HG03442 (cell line): ENCODE measurements around the gene LPXN.

Experiments used
- ATAC-seq: cut with Tn5 transposase; IDR thresholded peaks from one replicate; pipeline ENCODE4 v1.9.1; 2021; ENCODE audit warnings: mild to moderate bottlenecking, moderate library complexity; ENCODE audit not compliant: unreplicated experiment

LPXN gene

DNA sequence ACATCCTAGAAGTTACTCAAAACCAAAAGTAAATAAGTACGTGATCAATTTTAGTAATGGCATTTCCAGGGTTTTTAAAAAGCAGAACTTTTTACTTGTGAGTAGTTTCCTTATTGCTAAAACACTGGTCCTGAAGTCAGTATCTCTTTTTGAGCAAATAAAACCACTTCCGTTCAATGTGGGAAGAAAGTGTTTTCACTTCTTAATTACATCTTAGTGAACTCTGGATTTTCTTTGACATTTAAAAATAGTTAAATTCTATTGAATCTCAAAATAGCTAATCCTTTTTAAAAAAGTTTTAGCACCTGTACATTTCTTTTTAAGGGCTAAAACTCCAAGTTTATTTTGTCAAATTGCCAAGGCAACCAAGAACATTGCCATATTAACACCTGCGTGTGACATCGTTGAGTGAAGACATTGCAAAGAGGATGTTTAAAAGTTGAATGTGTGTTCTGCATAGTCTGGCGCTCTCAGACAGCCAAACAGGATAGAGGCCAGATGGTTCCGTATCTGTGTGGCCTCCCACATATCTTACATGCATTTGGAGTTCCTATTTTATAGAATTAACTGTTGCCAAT is 50.5 kb downstream of the LPXN start:
- peak; percentile 85 for ATAC-seq

DNA sequence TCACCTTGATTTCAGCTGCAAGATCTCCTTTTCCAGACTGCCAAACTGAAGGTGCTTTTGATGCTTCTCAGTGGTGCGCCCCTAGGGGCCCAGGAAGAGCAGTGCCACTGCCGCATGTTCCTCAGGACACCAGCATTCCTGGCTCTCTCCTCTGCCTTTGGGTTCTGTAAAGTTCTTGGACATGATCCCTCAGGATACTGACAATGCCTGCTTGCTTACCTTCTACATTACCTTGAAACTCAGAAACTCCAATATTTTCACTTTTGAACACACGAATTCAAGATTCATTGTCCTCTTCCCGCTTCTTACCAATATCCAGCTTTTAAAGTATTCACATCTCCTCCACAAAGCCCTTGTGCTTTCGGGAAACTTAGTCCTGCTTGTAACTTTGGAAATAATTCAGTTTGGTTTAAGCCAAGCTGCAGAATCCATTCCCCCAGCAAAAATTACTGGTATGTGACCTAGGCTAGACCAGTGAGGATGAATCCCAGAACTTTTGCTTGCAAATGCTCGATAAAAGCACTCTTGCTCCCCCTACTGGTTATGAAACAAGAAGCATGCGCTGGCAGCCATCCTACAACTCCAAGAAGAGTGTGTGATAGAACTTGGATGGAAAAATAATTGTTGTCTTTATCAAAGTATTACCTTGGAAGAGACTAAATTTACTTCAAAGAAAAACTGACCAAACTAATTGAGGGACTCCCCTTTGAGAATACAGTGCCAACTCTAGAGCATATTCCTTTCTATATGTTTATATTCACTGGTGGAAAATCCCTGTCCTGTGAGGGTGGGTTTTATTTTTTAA is 51.2 kb downstream of the LPXN start:
- peak; percentile 28 for ATAC-seq

DNA sequence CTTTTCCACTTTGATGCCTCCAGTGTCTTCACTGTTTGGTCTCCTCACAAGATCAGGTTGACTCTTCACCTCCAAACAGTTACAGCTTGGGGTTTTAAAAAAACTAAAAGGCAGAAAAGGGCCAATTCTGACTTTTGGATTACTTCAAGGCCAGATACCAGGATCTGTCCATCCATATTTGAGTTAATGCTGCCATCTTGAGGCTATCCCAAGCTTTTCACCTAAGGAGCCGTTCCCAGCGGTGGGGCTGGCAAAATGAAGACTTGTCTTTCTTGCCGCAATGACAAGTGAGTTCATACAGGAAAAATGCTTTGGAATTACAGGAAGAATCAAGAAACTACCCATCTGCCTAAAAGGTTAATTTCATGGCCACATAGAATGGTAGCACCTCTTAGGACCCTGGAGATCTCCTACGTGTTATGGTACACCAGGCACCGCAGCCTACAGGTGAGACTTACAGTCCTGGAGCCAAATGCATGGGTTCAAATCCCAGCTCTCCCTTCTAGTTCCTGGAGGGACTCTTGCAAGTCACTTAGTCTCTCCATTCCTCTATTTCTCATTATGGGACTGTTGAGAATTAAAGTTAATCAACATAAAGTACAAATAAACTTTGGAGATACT is 61.8 kb downstream of the LPXN start:
- no peak for ATAC-seq

DNA sequence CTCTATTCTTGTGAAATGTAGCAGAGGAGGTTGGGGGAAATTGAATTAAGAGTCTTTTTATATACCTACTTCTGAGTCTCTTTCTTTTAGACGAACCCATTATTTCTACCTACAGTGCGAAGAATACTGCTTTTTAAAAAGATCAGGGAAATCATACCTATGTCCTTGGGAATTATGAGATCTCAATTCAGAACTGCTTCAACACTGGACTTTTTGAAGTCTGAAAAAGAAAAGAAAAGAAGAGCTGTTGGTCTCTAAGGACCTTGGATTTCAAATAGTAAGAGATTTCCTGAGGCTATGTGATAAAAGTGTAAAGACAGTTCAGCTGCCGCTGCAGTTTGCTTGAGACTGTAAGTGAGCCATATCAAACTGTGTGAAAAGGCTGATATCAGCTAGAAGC is 64.0 kb downstream of the LPXN start:
- ATAC-seq: no peak

DNA sequence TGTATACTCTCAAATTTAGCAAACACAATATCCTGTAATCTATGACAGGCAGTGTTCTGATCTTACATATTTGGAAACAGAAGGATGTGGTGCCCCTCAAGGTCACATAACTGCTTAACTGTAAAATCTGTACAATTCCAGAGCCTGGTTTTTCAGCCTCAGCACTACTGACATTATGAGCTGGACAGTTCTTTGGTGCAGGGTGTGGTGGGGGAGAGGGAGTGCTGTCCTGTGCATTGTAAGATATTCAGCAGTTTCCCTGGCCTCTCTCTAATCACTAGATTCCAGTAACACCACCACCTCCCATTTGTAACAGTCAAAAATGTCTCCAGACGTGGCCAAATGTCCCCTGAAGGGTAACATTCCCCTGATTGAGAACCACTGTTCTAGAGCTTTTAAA is 65.9 kb downstream of the LPXN start:
- ATAC-seq: no peak

DNA sequence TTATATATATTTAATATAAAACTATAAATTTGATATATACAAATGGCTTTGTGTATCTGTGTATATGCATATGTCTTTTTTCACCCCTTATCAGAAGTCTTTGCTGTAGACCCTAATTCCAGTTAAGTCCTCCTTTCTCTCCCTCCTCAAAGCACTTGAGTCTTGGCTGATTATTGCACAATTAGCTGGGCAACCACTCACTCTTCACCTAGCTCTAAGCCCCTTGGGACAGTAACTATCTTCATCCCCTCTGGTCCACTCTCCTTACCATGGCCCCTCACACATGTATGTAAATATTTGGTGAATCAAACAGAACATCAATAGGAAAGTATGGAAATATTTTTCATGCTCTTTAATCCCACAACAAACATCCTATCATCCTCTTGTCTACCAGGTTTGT is 66.8 kb downstream of the LPXN start:
- no peak for ATAC-seq

DNA sequence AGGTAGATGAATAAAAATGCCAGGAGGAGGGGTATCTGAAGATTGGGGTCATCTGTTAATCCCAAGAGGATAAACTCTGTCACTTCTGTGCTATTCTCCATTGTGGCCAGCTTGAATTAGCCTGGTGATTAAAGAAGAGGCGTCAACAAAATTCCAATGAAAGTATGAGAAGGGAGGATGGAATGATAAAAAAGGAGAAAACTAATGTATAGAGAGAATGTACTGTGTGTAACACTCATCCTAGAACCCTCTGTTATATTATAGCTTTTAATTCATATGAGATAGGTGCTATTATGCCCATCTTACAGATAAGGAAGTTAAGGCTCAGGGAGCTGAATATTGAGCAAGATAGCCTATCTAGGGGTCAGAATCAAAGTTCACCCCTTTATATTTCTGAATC is 67.7 kb downstream of the LPXN start, which contains the start of gene OR5B21:
Gene OR5B21 (minus strand): TSS at position 101 of the 400 bp plus-strand sequence. CDS start 0 bp downstream, at position 101.
- no peak for ATAC-seq

DNA sequence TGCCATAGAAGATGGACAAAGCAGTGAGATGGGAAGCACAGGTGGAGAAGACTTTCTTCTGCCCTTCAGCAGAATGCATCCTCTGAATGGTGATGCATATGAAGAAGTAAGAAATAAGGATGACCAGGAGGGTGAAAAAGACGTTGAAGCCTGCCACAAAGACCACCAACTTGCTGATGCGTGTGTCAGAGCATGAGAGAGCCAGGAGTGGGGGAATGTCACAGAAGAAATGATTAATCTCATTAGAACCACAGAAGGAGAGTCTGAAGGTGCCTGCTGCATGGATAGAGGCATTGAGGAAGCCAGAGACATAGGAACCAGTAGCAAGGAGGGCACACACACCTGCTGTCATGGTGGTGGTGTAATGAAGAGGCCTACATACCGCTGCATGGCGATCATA is 68.3 kb downstream of the LPXN start:
- no peak for ATAC-seq

DNA sequence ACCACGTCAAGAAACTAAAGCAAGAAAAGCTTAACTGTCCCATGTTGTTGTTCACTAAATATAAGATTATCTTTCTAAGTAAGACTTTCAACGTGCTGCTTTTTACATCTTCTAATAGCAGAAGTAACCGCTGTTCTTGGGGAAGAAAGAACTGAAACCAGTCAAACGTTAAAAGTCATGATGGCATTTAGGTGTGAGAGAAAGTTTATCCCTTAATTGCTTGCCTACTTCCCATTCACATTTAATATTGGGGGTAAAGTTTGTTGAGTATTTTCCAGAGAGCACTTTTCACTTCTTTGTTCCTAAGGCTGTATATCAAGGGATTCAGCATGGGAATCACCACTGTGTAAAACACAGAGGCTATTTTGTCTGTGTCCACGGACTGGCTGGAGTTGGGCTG is 68.7 kb downstream of the LPXN start:
- peak; percentile 41 for ATAC-seq

DNA sequence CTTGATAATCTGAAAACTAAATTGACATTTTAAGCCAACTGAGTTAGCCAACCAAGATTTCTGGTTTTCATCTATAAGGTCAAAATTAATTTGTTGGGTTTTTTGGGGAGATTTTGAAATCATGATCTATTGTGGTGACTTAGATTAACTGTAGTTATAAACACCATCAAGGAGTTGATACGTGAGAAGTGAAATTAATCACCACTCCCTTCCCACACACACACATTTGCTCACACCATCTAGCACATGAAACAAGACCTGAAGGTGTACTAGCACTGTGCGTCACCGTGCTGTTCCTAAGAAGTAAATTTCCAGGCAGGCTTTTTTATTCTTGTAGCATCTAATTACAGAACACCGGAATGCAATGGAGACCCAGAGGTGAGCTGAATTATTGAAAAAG is 69.8 kb downstream of the LPXN start:
- ATAC-seq: no peak

DNA sequence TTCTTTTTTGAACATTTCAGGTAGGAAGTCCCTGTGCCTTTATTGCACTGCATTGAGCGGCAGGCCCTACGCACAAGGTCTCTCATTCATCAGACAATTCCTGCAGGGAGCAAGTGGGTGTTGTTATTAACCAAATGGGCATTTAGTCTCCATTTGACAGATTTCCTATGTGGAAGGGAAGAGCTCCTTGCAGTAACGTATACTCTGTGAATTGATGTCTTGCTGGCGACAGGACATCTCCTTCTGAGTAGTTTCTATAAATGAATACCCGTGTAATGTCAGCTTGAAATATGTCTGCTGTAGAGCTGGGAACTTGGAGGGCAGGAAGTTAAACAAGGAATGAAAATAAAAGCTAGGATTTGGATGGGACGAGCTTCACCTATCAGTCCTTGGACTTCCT is 71.4 kb downstream of the LPXN start:
- ATAC-seq: no peak

DNA sequence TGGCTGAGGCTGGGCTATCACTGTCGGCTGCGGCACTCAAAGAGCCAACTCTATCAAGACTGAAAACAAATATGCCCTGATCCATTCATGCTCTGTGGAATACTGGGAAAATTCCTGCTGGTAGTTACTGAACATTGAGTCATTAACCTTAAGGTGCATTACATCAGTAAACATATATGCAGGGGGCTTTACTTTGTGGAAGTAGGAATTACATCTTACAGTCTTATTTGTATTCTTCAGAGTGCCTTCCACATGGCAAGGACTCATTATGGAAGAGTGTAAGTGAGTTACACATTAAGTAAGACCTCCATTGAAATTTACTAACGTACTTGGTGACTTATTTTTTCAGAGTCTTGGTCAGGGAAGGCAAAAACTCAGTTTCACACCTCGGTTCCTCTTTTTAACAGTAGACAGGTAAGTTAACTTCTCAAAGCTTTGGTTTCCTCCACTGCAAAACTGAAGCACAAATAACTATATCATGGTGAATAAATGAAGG is 72.2 kb downstream of the LPXN start:
- ATAC-seq: peak; percentile 94

DNA sequence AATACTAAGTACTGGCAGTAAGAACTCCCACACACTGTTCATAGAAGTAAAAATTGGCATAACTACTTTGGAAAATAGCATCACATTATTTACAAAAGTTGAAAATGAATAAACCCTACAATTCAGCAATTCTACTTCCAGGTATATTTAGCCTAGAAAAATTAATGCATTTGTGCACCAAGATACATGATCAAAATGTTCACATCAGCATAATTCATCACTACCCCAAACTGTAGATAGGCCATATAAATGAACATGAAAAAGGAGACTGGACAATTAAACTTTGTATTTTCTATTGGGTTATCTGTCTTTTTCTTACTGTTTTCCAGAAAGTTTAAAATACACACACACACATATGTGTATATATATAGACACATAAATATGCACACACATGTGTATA is 73.7 kb downstream of the LPXN start:
- no peak for ATAC-seq

DNA sequence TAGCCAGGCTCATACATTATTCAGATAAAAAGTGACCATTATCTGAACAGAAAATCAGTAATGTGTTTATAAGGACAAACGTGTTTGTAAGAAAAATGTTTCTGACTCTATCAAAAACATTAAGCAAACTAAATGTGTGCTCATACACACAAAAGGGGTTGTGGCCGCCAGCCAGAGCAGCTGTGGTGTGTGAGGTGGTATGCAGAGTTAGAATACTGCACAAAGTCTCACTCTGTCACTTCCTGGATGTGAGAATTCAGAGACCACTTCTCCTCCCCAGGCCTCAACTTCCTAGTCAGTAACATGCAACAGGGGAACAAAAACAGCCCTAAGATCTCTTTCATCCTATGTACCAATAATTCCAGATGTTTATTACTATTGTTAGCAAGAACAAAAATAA is 77.2 kb downstream of the LPXN start:
- no peak for ATAC-seq

DNA sequence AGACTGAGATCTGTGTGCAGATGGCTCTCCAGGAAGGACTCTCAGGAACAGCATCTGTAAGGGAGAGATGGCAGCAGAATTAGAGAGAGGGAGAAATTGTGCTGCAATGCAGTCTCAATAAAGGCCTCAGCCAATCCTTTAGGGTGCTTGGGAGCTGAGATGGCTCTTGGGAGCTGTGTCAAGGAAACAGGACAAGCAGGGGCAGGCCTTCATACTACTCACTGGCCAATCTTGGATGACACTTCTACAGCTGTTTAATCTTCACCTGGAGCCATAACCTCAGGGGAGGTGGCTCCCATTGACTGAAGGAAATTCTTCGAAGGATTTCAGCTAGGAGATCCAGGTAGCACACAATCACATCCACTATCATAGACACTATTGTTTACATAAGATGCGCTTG is 77.7 kb downstream of the LPXN start:
- no peak for ATAC-seq

DNA sequence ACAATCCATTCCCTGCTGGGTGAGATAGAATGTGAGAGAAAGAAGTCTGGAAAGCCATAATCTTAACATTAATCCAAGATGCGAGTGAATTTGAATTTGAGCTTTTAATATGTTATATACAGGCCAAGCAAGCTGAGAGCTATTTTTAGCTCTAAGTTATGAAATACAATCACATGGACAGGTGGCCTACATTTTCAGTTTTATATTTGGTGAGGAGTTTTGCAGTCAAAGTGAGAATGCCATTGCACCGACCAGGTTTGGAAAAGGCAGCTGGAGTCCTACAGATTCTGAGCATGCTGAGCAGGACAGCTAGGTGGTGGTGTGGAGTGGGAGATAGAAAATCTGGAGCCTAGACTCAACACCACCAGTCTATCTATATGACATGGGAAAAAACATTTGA is 79.8 kb downstream of the LPXN start:
- peak; percentile 52 for ATAC-seq

DNA sequence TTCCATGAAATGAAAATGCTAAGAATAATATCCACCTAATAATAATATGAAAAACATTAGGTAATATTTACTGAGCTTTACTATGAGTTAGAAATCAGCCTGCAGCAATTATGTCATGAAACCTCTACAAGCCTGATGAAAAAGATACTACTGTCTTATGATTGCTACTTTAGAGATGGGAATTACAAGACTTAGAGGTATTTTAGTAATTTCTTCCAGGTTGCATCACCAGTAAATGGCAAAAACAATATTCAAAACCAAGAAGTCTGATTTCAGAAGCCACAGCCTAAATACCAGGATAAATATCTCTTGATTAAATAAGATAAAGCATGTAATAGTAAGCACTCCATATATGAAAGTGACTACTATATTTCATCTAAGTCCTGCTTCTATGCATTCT is 81.6 kb downstream of the LPXN start:
- no peak for ATAC-seq

DNA sequence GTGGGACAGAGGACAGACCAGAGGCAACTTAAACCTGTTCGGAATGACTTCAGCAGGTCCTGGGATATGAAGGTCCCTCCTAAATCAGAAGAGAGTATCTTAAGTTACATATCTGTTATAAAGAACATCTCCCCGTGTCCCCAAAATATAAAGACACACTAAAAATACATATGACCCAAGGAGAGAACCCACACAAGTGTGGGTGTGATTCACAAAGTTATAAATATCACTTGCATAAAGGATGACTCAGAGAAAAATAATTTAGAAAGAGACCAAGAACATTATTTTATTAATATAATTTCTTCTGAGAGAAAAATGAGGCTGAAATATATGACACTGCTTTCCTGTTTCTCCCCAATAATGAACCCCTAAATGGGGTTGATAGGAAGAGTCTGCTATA is 82.0 kb downstream of the LPXN start:
- ATAC-seq: no peak

DNA sequence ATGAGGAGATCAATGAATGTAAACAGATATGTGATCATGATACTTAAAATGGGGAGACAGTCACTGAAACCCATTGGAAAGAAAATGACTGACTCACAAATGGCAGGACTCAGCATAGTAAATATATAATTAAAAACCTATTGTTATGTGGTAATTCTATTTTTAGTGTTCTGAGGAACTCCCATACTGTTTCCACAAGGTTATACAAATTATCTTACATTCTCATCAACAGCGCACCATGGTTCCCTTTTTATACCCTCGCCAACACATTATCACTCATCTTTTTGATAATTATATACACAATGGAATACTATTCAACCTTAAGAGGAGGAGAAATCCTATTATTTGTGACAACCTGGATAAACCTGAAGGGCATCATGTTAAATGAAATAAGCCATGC is 84.8 kb downstream of the LPXN start:
- ATAC-seq: no peak

DNA sequence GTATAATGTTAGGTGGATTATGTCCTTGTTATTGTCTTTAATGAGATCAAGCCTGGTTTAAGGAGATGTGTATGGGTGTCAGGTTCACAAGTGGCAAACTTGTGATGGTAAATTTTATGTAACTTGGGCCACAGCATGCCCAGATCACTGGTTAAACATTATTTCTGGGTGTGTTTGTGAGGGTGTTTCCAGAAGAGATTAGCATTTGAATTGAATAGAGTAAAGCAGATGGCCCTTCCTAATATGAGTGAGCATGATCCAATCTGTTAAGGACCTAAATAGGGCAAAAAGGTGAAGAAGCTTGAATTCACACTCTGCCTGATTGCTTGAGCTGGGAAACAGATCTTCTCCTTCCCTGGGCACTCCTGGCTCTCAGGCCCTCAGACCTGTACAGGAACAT is 88.5 kb downstream of the LPXN start:
- no peak for ATAC-seq

DNA sequence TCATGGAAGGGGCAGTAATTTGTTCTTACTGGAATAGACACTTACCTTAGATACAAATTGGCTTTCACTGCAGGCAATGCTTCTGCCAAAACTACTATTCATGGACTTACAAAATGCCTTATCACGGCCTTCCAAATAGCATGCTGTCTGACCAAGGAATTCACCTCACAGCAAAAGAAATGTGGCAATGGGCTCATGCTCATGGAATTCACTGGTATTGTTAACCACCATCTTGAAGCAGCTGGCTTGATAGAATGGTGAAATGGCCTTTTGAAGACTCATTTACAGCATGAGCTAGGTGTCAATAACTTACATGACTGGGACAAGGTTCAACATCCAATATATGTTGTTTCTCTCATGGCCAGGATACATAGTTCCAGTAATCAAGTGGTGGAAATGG is 89.7 kb downstream of the LPXN start:
- ATAC-seq: no peak
